GM08714 (cell line): Measurements from ENCODE around the gene CEACAM7.
"Not testable (repeated sequence)": the region's sequence is repeated elsewhere in the genome, so short reads cannot be mapped to it uniquely, and the experiment has no call there.

Experiments used
- H3K4me3 ChIP-seq: fragments of 200-500 bp; sonication (Bioruptor generic); 2 replicates; pipeline ENCODE4 v1.5.1; 2014; ENCODE audit warnings: mild to moderate bottlenecking, low read length, inconsistent platforms
- ZNF274 ChIP-seq: IDR thresholded peaks from 2 replicates; pipeline ENCODE4 v1.6.1; 2012; ENCODE audit warnings: mild to moderate bottlenecking, low read depth, low read length

Gene CEACAM7

GRCh38 chr19:41688098-41688497 lies at the start of gene CEACAM7:
CEACAM7 (minus strand) TSS chr19:41688270; CDS start chr19:41688165, 105 bp downstream.
- no peak for TF ChIP-seq ZNF274
- H3K4me3 ChIP-seq: no peak within 1 kb of the TSS

GRCh38 chr19:41735071-41735600 lies 47.1 kb upstream of the CEACAM7 start:
- H3K4me3 ChIP-seq: no peak overlapping the region
- TF ChIP-seq ZNF274: no peak

DNA sequence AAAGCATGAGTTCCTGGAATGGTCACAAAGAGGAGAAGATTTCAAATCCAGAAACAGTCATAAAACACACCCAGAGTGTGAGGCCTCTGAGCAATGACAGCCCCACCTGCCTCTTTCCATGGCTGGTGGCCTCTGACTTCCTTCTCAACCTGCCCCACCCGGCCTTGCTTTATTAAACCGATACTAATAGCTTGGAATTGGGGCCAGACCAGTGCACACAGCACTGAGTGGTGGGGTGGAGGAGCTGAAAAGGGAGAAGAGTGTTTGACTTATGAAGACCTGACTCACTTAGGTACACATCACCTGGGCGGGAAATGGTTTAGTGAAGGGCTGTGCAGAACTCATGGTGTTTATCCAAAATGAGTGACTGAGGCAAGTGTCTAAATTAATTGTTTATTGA lies 46.5 kb upstream of the CEACAM7 start:
- no peak for TF ChIP-seq ZNF274
- H3K4me3 ChIP-seq: no peak overlapping the region

DNA sequence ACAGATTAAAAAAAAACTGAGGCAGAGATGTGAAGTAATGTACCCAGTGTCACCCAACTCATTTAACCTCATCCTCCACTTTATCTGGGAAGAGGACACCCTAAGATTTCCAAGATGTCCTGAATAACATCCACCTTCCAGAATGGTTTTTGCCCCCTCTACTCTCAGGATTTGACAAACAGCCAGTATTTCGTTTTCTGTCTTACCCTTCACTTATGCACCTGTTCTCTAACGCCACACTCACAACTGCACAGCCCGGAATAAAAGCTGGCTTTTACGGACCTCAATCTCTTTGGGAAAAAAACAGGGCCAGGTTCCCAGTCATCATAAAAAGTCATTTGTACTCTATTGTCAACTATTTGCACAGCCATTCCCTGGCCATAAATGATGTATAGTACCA lies 46.1 kb upstream of the CEACAM7 start:
- no peak overlapping the region for H3K4me3 ChIP-seq
- no peak for TF ChIP-seq ZNF274

GRCh38 chr19:41726493-41726892 lies 38.4 kb upstream of the CEACAM7 start:
- no peak overlapping the region for H3K4me3 ChIP-seq
- TF ChIP-seq ZNF274: no peak

DNA sequence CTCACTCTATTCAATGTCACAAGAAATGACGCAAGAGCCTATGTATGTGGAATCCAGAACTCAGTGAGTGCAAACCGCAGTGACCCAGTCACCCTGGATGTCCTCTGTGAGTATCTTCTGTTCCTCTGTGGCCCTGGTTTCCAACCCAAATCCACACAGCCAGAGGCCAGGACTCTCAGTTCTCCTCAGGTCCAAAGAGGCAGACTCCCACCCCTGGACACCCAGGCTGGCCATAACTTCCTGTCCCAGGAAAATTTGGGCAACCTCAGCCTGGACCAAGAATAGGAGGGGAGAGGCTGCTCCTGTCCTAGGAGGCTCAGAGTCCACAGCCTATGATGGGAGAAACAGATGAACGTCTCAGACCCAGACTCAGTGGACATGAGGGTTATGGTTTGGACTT lies 32.0 kb upstream of the CEACAM7 start:
- H3K4me3 ChIP-seq: no peak overlapping the region
- TF ChIP-seq ZNF274: no peak

GRCh38 chr19:41718761-41719160 lies 30.7 kb upstream of the CEACAM7 start:
- no peak overlapping the region for H3K4me3 ChIP-seq
- no peak for TF ChIP-seq ZNF274

GRCh38 chr19:41714598-41714997 lies 26.5 kb upstream of the CEACAM7 start:
- no peak for TF ChIP-seq ZNF274

GRCh38 chr19:41711376-41712261 lies 23.5 kb upstream of the CEACAM7 start:
- no peak for TF ChIP-seq ZNF274
- no peak overlapping the region for H3K4me3 ChIP-seq

More at GRCh38 chr19:41714598-41714997, 26.5 kb upstream of the CEACAM7 start:
- H3K4me3 ChIP-seq: no peak overlapping the region

GRCh38 chr19:41709951-41710645 lies 22.0 kb upstream of the CEACAM7 start:
- no peak for TF ChIP-seq ZNF274
- H3K4me3 ChIP-seq: no peak overlapping the region

DNA sequence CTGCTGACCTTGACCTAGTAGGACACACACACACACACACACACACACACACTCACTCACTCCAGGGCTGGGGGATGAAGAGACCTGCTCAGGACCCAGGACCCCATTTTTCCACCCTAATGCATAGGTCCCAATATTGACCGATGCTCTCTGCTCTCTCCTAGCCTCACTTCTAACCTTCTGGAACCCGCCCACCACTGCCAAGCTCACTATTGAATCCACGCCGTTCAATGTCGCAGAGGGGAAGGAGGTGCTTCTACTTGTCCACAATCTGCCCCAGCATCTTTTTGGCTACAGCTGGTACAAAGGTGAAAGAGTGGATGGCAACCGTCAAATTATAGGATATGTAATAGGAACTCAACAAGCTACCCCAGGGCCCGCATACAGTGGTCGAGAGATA lies 21.4 kb upstream of the CEACAM7 start:
- not testable (repeated sequence) for H3K4me3 ChIP-seq

GRCh38 chr19:41708481-41708880 lies 20.4 kb upstream of the CEACAM7 start, which contains the start of gene CEACAM5:
CEACAM5 (plus strand) TSS chr19:41708626; CDS start chr19:41708732, 106 bp downstream.
- TF ChIP-seq ZNF274: no peak
- no peak within 1 kb of the TSS for H3K4me3 ChIP-seq

- no peak for TF ChIP-seq ZNF274
- H3K4me3 ChIP-seq: no peak overlapping the region
Measured at GRCh38 chr19:41707871-41708371, 19.9 kb upstream of the CEACAM7 start.

DNA sequence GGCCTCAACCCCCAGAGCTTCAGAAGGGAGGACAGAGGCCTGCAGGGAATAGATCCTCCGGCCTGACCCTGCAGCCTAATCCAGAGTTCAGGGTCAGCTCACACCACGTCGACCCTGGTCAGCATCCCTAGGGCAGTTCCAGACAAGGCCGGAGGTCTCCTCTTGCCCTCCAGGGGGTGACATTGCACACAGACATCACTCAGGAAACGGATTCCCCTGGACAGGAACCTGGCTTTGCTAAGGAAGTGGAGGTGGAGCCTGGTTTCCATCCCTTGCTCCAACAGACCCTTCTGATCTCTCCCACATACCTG lies 19.4 kb upstream of the CEACAM7 start:
- no peak for TF ChIP-seq ZNF274
- no peak overlapping the region for H3K4me3 ChIP-seq
